CD4-positive, alpha-beta T cell treated with Interleukin-6 at 100 ng/mL for 8 hours (primary cell): Measurements from ENCODE around the gene RHEBL1.

Experiments used
- DNase-seq: peaks from one replicate; pipeline ENCODE4 v3.0.0-alpha.2; 2020; ENCODE audit warnings: mixed read lengths, low spot score

RHEBL1 gene

GRCh38 chr12:49069507-49070346 lies at the start of gene RHEBL1:
RHEBL1 (minus strand) TSS chr12:49069979; CDS start chr12:49069785, 194 bp downstream.
- DNase-seq: peak; percentile 98

GRCh38 chr12:49111206-49111605 lies 41.4 kb upstream of the RHEBL1 start:
- no peak for DNase-seq

GRCh38 chr12:49110464-49111155 lies 40.8 kb upstream of the RHEBL1 start, which contains the start of gene LMBR1L:
LMBR1L (minus strand) TSS chr12:49110847; CDS start chr12:49110555, 292 bp downstream.
- DNase-seq: peak; percentile 97

- peak; percentile 26 for DNase-seq
Observed at GRCh38 chr12:49109641-49110463, 40.1 kb upstream of the RHEBL1 start.

- DNase-seq: no peak
Observed at GRCh38 chr12:49108958-49109404, 39.2 kb upstream of the RHEBL1 start.

GRCh38 chr12:49105504-49106084 lies 35.8 kb upstream of the RHEBL1 start:
- DNase-seq: no peak

GRCh38 chr12:49104822-49105221 lies 35.0 kb upstream of the RHEBL1 start:
- DNase-seq: no peak

GRCh38 chr12:49100380-49100779 lies 30.6 kb upstream of the RHEBL1 start:
- DNase-seq: no peak

GRCh38 chr12:49098703-49099102 lies 28.9 kb upstream of the RHEBL1 start:
- DNase-seq: no peak

- DNase-seq: peak; percentile 58
Observed at GRCh38 chr12:49098035-49098451, 28.3 kb upstream of the RHEBL1 start.

GRCh38 chr12:49097381-49097780 lies 27.6 kb upstream of the RHEBL1 start:
- DNase-seq: no peak

GRCh38 chr12:49094975-49095365 lies 25.2 kb upstream of the RHEBL1 start:
- DNase-seq: no peak

- DNase-seq: no peak
Observed at GRCh38 chr12:49094160-49094974, 24.6 kb upstream of the RHEBL1 start, which contains the start of gene DHH. DHH (minus strand) TSS chr12:49094801; CDS start chr12:49094512, 289 bp downstream.

- no peak for DNase-seq
Observed at GRCh38 chr12:49093792-49094159, 24.0 kb upstream of the RHEBL1 start.

GRCh38 chr12:49092816-49093406 lies 23.1 kb upstream of the RHEBL1 start:
- DNase-seq: no peak

- DNase-seq: peak; percentile 47
Observed at GRCh38 chr12:49092086-49092815, 22.5 kb upstream of the RHEBL1 start.

- DNase-seq: no peak
Observed at GRCh38 chr12:49091836-49092085, 22.0 kb upstream of the RHEBL1 start.

- no peak for DNase-seq
Observed at GRCh38 chr12:49091056-49091835, 21.5 kb upstream of the RHEBL1 start.
